IPS-NIHi7 (cell line): ENCODE results near the gene DDI1.
"Not testable (repeated sequence)": the region's sequence is repeated elsewhere in the genome, so short reads cannot be mapped to it uniquely, and the experiment has no call there.

ENCODE experiments used
- DNase-seq: peaks from one replicate; pipeline ENCODE4 v3.0.0; 2012; ENCODE audit warnings: mixed read lengths; ENCODE audit errors: extremely low spot score

The DDI1 gene

DNA sequence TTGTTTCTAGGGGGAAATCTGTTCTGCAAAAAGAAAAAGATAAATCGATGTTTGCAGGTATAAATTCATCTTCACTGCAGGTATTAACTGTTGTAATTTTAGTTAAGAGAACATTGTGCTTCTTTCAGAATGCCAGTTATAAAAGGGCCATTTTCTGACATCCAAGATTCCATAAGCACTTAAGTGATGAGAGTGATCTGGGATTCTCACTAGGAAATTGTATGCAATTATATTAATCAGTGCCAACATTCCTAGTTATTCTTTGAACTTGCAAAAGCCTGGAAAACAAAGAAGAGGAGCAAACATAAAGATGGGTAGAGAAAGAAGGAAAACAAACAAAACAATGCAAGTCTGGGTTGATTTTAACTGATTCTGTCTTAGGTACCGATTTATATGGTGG is 5.4 kb downstream of the DDI1 start:
- DNase-seq, result no peak

DNA sequence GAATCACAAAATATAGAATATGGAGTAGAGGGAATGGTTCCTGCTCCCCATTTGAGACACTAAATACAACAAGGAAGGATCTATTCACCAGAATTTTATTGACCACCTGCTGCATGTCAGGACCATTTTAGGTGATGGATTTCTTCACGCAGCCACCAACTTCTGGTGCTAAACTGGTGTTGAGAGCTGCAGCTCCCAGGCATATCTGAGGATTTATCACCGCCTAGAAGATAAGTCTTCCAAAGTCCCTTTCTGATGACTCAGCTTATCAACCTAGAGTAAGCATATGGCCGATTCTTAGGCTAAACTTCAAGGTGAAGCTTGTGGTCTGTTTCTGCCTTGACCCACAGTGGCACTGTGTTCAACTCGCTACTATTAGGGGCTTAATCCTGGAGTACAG is 6.7 kb downstream of the DDI1 start:
- peak; percentile 13 for DNase-seq

DNA sequence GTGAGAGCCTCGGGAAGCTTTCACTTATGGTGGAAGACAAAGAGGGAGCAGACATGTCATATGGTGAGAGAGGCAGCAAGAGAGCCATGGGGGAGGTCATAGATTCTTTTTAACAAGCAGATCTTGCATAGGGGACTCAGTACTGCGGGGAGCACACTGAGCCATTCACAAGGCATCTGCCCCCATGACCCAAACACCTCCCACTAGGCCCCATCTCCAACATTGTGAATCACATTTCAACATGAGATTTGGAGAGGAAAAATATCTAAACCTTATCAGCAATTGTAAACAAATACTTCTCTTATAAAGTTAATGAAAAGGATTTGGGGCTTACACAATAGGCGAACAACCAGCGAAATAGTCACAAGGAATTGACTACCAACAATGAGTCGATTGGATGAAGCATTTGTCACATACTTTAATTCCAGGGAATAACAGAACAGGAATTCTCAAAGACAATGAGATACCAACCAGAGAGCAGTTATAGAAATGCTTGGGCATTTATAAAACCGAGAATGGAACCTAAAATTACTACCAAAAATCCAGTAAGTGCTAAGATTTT is 7.3 kb downstream of the DDI1 start:
- DNase-seq, result no peak

DNA sequence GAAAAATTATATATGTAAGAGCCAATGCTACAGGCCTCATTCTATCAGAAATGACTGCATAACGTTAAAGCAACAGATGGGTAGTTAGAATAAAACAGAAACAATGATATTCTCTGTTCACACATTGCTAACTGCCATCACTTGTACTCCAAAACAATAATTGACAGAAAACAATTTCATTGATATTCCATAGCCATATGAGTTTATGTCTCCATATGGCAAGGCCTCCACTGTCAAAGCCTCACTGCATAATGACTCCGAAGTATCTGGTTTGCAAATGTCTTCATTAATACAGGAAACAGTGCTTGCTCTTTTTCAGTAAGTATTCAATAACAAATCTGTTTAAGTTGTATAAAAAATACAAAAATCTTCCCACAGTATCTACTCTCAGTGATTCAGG is 9.9 kb downstream of the DDI1 start:
- DNase-seq, result no peak

DNA sequence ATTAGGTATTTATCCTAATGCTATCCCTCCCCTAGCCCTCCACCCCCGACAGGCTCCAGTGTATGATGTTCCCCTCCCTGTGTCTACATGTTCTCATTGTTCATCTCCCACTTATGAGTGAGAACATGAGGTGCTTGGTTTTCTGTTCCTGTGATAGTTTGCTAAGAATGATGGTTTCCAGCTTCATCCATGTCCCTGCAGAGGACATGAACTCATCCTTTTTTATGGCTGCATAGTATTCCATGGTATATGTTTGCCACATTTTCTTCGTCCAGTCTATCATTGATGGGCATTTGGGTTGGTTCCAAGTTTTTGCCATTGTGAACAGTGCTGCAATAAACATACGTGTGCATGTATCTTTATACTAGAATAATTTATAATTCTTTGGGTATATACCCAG is 10.4 kb downstream of the DDI1 start:
- DNase-seq, result not testable (repeated sequence)

DNA sequence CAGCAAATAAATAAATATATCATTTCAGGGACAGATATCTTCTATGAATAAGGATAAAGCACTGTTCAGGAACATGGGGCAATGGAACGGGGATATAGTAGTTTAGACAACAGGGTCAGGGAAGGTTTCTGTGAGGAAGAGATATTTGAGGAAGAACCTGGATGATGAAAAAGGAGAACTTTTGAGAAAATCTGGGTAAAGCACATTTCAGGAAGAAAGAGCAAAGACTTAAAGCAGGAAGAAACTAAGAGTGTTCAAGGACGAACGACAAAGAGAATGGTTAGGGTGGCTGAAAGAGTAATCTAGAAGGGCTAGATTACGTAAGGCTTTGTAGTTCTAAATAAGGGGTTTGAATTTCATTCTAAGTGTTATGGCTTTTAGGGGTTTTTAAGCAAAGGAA is 12.7 kb downstream of the DDI1 start:
- DNase-seq, result no peak

DNA sequence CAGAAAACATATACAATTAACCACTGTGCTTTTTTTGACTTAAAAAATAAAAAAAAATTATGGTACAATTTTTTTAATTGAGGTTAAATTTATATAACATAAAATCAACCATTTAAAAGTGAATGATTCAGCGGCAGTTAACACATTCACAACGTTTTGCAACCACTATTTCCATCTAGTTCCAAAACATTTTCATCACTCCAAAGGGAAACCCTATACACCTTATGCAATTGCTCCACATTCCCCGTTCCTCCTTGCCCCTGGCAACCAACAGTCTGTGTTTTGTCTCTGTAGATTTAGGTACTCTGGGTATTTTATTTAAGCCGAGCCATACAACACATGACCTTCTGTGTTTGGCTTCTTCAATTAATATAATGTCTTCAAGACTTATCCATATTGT is 15.3 kb downstream of the DDI1 start:
- DNase-seq, result no peak

DNA sequence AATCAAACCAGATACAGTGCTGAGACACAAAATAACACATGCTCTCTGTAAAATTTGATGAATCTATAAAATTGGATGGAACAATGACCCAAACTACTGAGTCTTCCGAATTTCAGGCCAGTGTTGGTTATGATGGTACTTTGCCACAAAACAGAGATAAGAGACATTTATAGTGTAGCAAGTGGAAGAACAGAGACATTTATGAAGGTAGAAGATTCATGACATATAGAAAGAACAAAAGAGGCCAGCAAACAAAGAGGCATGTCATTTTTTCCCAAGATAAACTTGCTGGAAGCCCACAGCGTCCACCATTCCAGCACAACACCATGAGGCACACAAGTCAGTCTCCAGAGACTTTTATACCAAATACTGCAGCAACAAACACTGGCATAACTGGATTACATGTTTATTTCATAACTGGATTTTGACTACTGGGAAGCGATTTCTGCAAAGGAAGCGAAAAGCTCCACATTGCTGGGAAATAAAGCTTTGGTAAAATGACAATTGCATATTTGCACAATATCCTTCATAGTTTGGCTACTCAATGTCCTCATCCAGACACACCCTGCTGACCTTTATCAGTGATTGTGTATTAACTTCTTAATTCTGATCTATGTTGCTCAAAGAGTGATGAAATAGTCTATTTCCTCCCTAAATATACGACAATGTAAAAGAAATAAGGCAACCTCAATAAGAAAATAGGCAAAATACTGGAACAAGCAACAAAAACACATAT is 17.5 kb downstream of the DDI1 start:
- no peak for DNase-seq

DNA sequence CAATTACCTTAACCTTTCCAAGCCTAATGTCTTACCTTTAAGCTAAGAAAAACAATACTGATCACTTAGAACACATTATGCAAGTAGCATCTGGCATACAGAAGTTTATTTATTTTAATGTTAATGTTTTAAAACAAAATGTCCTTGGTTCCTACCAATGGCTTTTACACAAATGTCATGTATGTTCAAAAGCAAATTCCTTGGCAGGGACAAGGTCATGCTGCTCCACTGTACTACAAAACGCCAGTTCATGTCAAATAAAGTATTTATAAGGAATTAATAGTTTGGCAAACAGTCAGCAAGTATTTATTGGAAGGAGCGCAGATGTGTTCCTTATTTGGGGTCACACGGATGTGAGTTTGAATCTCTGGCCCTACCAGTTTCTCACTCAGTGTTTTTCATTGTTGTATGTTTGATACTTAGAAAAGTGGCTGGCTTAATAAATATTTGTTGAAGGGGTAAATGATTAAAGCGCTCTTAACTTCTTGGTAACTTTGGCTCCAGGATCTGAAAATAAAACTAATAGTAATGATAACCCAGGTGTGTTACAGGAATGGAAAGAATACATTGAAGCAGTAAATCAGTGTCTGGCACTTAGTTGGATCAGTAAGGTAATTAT is 18.6 kb downstream of the DDI1 start:
- no peak for DNase-seq

DNA sequence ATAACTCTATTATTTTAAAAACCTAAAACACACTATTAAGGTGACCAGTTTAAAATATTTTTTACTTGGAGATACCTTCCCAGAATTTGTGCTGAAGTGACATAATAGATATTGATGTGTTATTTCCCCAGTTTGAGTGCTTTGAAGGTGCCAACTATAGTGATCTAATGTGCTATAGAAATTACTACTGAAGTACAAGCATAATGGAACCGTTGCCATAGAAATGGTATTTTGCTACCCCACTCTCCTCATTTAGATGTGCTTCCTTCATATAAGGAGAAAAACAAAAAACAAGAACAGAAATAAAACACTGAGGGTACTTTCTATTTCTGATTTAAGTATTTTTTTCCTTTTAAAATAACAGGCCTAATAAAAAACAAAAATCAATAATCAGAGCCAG is 19.2 kb downstream of the DDI1 start:
- no peak for DNase-seq

DNA sequence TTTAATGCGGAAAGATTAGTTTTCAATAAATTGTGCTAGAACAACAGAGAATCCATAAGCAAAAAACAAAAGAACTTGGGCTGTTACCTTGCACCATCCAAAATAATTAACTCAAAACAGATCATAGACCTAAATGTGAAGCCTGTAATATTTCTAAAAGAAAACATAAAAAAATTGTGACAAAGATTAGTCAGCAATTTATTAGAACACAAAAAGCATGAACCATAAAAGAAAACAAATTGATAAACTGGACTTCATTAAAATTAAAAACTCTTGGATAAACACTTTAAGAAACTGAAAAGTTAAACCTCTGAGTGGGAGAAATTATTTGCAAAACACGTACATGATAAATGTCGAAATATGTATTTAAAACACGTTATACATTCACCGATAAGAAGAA is 21.5 kb downstream of the DDI1 start:
- DNase-seq, result no peak

DNA sequence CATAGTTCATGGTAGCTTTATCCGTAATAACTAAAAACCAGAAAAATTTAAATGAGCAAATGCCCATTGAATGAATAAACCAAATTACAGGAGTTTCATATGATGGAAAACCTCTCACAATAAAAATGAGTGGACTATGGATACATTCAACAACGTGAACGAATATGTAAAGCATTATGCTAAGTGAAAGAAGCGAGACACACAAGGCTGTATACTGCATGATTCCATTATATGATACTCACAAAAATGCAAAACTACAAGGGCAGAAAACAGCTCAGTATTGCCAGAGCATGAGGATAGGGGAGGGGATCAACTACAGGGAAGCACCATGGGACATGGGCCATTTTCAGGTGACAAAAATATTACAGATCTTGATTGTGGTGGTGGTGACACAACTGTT is 22.2 kb downstream of the DDI1 start:
- no peak for DNase-seq

DNA sequence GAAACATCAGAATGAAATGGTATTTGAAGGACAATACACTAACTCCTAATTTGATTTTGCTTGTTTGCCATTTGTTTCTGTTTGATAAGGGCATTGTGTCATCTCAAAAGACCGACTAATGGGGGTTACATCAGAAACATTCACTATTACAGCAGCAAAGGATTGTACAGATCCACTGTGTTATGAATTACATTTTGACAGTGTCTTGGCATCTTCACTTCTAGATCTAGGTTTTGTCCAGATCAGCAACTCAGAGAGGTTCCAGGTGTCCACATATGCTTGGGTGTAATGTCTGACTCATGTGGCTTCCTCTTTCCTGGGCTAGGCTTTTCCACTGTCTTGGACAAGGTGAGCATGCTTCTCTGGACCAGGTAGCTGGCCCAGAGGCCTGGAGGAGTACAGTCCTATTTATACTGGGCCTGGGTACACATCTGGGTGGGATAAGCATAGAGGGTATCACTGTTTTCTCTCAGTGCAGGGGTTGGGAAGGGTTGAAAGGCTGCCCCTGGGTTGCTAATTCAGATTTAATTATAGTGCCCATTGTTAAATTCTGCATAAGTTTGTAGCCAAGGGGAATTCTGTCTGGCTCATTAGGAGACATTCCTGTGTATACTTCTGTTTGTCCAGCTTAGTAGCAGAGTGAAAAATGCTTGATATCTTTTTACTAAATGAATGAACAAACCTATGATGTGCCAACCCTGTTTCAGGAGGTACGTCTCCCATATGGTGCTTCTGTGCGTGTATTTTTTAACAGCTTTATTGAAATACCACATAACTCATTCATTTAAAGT is 23.8 kb downstream of the DDI1 start:
- no peak for DNase-seq

DNA sequence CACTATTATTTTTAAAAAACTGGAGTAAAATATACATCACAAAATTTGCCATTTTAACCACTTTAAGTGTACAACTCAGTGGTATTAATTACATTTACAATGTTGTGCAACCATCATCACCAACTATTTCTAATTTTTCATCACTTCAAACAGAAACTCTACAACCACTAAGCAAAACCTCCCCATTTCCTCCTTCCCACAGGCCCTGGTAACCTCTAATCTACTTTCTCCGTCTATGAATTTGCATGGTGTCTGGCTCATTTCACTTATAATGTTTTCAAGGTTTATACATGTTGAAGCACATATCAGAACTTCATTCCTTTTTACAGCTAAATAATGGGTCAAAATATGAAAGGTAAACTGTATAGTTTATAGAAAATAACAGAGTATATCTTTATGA is 24.4 kb downstream of the DDI1 start:
- DNase-seq, result no peak

DNA sequence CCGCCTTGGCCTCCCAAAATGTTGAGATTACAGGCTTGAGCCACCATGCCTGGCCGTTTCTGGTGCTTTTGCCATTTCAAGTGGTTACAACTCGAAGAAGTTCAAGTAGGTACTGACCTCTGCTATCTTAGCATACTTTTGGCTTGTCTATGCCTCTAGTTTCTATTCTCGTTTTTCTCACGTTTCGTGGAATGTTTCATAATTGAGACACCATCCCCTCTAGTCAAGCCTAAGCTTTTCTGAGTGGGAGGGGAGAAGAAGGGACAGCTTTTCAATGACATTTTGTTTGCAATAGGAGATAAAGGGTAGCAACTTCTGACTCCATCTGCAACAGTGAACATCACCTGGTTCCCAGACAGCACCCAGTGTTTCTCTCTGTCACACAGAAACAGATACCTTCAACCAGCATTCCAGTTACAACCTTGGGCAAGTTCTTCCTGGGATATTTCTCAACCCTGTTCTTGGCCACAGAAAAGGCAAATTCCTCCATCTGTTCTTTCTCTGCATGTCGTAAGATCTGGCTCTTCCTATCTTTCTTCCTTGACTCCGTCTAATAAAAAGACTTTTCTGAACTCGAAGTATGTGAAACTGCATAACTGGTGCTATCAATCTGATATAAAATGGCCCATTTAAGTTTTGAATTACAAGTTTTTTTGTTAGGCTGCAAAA is 25.5 kb downstream of the DDI1 start:
- no peak for DNase-seq

DNA sequence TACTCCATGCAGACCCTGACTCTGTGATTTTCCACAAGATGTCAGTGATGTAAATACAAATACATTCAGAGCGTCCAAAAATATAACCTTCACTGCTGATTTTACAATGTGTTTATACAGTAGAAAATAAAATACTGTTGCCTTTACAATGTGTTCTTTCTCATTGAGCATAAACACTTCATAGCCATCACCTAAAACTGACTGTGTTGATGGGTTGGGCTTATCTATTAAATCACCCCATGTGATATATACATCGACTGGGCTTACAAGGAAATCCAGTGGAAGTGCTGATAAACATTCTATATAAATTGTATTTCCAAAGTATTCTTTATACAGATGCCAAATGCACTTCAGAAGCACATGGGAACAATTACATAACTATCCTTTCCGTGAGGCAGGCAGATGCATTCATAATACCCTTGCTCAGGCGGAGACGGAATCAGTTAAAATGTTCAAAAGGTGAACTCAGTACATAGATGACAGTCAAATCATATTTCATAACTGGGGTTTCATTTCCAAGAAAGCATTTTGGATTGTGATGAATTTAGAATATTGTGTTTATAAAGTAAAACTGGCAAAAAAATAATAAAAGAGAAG is 27.7 kb downstream of the DDI1 start:
- DNase-seq, result no peak

DNA sequence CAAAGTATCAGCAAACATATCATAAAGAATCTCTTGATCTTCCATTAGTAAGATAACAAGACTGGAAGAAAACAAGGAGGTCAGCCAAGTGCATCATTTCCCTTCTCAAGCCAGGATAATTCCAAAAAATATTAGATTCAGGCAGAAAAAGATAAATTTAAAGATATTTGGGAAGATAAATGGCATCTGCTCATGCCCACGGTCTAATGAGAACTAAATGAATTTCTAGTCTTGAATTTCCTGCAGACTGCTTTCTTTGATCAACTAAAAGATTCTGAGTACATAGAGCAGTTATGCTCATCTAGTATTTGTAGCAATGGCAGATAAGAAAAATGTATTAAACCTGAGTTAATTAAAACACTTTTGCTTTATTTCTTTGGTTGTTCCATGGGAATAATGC is 31.1 kb downstream of the DDI1 start:
- DNase-seq, result no peak

DNA sequence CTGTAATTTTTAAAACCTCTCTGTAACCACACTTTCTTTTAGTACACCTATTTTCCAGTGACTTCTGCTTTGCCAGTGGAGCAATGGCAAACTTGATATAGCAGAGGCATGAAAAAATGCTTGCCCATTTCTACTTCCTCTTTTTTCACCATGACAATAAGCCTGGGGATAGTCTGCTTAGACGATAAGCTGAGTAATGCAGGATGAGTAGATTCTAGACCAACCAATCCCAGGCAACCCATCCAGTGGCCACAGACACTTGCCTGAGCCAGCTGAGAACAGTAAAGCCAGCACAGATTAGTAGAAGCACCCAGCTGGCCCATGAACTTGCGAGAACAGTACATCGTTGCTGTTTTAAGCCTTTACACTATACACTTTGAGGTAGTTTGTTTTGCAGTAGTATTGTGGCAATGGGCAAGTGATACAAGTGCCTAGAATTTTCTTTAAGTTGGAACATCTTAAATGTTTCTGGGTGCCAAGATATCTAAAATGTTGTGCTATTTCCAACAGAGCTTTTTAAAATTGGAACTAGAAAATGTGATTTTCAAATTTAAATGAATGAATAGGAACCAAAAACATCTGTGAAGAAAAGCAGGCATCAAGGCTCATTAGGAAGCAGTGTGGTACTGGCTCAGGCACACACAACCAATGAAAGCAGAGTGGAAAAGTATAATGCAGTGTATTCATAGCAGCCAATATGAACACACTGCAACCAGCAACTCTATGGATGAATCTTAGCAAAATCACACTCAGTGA is 37.7 kb downstream of the DDI1 start:
- peak; percentile 20 for DNase-seq

DNA sequence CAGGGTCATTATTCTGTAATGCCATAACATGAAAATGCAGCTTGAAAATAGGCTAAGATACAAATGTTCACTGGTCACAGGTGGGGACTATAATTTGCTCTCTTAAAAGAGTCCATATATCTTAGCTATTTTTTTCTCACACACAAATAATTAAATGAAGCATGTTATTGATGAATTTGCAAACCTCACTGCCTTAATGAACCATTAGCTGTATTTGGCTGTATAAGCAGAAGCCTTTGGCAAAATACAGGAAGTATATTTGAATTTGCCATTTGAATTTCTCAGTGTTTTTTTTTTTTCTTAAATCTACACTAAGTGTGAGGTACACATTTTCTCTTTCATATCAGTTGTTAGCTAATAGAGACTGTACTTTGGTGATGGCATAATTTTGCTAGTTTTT is 38.7 kb downstream of the DDI1 start:
- no peak for DNase-seq

DNA sequence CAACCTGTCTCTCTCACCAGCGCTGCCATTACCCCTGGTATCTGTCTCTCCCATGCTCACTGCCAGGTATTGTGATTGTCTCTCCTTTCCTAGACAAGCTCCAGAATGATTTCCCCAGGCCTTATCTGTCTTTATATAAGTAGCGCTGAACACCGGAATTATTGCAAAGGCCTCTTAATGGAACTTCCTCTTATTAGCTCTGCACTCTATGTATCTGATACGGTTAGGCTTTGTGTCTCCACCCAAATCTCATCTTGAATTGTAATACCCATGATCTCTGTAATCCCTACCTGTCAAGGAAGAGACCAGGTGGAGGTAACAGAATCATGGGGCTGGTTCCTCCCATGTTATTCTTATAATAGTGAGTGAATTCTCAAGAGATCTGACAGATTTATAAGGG is 39.3 kb downstream of the DDI1 start:
- no peak for DNase-seq

DNA sequence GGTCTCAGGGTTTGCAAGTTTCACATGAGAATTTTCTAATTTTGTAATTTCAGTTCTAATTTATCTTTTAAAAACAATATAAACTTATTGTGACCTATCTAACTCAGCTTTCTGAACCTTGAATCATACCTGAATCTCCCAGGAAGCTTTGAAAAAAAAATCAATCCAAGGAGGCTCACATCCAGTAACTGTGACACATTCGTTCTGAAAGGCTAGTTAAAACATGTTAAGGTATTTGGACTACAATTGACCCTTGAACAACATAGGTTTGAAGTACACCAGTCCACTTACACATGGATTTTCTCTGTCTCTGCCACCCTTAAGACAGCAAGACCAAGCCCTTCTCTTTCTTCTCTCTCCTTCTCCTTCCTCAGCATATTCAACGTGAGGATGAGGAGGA is 40.0 kb downstream of the DDI1 start:
- no peak for DNase-seq
